COR-L47 (cell line): ENCODE measurements around the gene WDR38.
A peak's percentile ranks its signal among the peaks of the same experiment; 100 is the strongest.
"Not testable (repeated sequence)": the region's sequence is repeated elsewhere in the genome, so short reads cannot be mapped to it uniquely, and the experiment has no call there.

ENCODE experiments used
- DNase-seq: peaks from one replicate; lab custom pipeline; 2025; lab: John Stamatoyannopoulos, UW

The WDR38 gene

DNA sequence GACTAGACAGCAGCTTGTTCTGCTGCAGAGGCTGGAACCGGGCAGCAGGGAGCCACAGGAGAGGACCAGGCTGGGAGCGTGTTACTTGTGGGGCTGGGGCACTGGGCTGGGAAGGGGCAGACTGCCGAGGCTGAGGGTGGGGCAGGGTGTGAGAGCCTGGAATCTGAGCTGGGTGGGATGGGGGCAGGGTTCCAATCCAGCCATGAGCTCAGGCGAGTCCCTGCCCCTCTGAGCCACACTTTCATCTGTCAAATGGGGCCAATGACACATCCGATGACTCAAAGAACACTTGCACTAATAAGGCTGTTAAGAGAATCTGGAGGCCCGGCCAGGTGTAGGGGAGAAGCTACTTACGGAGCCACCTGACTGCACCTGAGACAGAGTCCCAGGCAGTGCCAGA, 18.7 kb upstream of the WDR38 start:
- DNase-seq: no peak

DNA sequence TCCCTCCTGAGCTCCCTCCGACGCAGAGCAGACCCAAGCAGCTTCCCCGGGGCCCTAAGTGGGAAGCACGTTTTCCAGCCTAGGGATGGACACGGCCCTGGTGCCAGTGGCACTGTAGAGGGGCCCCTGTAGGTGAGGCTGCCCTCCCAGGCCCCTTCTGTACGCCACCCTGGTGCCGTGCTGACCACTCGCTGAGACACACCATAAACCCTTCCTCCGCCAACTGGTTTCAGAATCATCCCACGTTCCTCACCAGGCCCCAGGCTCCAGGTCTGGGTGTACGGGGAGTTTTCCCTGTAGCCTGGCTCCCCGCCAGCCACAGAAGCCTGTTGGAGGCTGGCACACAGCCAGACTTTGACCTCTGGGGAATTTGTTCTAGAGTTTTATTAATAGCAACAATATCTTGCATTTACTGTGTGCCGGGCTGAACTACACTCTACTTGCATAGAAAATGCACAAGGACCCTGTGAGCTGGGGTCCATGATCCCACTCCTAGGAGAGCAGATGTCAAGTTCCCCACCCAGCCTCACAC, 18.2 kb upstream of the WDR38 start:
- DNase-seq: peak; percentile 88

DNA sequence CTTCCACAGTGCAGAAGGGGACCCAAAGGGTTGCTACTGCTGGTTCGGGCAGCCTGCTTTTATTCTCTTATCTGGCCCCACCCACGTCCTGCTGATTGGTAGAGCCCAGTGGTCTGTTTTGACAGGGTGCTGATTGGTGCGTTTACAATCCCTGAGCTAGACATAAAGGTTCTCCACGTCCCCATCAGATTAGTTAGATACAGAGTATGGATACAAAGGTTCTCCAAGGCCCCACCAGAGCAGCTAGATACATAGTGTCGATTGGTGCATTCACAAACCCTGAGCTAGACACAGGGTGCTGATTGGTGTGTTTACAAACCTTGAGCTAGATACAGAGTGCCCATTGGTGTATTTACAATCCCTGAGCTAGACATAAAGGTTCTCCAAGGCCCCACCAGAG, 15.1 kb upstream of the WDR38 start:
- not testable (repeated sequence) for DNase-seq

DNA sequence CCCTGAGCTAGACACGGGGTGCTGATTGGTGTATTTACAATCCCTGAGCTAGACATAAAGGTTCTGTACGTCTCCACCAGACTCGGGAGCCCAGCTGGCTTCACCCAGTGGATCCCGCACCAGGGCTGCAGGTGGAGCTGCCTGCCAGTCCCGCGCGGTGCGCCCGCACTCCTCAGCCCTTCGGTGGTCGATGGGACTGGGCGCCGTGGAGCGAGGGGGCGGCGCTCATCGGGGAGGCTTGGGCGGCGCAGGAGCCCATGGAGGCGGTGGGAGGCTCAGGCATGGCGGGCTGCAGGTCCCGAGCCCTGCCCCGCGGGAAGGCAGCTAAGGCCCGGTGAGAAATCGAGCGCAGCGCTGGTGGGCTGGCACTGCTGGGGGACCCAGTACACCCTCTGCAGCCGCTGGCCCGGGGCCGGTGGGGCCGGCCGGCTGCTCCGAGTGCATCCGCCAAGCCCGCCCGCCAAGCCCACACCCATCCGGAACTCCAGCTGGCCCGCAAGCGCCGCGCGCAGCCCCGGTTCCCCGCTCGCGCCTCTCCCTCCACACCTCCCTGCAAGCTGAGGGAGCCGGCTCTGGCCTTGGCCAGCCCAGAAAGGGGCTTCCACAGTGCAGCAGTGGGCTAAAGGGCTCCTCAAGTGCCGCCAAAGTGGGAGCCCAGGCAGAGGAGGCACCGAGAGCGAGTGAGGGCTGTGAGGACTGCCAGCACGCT, 14.5 kb upstream of the WDR38 start:
- DNase-seq: not testable (repeated sequence)

DNA sequence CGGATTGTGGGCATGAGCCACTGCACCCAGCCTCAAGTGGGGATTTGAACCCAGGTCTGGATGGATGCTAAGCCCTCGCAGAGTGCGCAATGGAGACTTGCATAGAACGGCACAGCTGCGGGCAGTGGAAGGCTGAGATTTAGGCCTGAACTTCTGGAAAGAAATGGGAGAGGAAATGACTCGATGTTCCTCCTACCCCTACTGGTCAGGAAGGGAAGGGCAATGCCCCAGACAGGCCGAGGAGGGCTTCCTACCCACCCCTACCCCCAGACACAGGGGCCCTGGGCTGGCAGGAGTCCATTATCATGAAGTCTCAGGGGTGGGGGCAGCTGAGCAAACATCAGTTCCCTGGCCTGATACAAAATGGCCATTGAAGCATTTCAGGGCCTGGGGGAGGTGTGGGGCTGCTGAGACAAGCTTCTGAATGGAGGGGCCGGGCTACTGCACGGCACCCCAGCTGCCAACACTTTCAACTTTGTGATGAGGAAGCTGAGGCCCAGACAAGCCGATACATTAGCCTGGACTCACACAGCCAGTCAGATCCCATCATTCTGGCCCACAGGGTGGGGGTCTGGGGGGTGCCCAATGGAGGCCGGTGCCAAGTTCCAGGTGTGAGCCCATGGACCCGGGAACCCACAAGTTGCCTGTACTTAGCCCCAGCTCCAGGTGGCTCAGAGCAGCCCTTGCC, 13.5 kb upstream of the WDR38 start:
- peak; percentile 72 for DNase-seq

DNA sequence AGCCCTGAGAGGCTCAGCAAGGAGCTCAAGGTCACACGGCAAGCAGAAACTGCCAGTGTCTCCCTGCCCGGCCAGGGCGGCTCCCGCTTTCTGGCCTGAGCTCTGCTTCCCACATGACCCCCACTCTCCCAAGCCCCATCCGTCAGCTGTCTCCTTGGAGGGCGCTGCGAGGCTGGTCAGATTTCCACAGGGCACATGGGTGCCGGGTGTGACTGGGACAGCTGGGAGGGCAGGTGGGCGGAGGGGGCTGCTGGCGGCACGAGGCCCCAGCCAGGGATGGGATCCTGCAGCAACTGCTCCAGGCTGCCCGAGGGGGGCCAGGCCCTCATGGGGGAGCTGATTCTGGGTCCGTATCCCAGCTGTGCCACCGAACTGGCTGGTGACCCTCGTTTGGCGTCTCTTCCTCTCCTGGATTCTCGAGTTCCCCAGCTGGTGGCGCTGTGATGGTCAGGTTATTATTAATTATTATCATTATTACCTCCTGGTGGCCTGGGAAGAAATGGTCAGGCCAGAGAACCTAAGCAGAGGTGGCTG, 12.9 kb upstream of the WDR38 start:
- no peak for DNase-seq

DNA sequence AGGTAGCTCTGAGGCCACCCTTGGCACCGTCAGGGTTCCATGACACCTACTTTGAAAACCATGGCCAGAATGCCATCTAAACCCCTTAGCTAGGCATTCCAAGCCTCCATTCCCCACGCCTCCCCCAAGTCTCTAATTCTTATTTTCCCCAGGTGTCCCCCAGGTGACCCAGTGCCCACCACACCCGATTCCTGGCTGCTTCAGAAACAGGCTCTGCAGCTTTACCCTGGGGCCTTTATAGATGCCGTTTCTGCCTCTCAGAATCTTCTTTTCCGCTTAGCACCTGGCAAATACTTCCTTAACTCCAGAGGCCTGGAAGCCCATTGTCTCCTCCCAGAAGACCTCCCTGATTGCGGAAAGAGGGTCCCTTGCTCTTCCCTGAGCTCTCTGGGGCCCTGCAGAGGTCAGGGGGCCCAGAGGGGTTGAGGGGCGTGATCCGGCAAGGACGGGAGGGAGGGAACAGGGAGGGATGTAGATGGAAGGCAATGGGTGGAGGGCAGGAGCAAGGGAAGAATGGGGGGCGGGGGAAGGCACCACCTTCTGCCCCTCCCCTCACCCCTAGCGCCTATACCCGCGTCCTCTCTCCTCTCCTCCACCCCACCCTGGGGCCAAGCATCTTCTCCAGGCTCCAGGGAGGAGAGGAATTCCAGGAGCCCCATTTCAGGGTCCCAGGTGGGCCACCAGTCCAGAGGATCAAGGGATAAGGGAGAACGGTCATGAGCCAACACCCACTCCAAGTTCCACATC, 12.0 kb upstream of the WDR38 start:
- DNase-seq: no peak

DNA sequence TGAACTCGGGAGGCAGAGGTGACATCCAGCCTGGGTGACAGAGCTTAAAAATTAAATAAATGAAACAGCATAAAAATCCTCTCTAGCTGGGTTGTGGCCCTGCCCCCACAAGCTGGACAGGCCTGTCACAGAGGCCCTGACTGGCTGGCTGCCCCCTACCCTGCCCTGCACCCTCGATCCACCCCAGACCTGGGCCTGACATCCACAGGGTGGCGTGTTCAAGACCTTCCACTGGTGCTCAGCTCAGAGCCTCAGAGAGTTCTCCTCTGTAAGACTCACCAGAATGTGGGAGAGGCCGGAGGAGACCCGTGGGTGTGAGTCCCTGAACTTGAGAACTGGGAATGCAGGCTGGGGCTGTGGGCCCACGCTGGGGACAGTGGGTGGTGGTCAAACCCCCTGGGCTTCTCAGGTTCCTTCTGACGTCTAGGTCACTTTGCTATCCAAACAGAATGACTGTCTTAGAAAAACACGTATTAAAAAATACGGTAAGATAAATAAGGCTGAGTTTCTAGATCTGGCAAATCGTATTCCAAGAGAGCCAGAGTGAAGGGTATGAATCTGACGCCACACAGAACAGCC, 9.7 kb upstream of the WDR38 start:
- DNase-seq: no peak

DNA sequence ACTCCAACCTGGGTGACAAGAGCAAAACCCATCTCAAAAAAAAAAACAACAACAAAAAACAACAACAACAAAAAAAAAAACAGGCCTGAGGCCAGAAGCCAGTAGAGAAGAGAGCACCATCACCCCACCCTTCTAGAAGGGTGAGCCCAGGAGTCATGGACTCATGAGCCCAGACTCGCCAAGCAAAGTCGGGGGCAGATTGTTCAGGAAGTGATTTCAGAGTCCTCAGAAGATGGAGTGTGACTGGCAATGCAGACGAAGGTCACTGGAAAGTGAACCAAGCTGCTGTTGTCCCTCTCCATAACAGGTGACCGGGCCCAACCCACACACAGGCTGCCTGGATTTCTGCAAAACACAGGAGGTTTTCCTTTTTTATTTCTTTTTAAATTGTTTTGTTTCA, 9.0 kb upstream of the WDR38 start:
- no peak for DNase-seq

DNA sequence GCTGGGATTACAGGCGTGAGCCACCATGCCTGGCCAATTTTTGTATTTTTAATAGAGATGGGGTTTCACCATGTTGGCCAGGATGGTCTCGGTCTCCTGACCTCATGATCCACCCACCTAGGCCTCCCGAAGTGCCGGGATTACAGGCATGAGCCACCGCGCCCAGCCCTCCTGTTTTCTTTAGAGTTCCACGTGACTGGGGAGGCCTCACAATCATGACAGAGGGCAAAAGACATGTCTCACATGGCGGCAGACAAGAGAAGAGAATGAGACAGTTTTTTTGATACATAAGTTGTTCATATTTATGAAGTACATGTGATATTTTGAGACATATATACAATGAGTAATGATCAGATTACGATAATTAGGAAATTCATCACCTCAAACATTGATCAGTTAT, 6.8 kb upstream of the WDR38 start:
- not testable (repeated sequence) for DNase-seq

DNA sequence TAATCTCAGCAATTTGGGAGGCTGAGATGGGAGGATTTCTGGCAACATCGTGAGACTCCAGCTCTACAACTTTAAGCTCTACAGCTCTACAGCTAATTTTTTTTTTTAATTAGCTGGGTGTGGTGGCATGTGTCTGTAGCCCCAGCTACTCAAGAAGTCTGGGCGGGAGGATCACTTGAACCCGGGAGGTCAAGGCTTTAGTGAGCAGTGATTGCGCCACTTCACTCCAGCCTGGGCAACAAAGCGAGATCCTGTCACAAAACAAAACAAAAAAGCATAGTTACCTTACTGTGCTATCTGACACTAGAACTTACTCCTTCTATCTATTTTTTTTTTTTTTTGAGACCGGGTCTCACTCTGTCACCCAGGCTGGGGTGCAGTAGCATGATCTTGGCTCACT, 6.3 kb upstream of the WDR38 start:
- DNase-seq: no peak

DNA sequence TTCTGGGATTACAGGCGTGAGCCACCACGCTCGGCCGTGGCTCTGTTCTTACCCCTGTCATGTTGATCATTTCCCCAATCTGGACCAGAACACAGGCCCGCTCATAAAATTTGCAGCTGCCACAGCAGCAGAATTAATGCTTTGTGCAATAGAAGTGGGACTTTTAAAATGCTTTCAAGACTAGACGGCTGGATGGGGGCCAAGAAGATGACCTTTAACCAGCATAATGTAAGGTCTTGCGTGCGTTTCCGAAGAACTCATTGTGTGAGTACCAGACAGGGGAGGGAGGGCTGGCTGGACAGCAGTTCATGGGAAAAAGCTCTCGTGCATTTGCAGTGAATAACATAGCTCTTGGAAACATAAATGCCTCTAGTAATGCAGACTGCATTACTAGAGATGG, 3.5 kb upstream of the WDR38 start:
- no peak for DNase-seq

DNA sequence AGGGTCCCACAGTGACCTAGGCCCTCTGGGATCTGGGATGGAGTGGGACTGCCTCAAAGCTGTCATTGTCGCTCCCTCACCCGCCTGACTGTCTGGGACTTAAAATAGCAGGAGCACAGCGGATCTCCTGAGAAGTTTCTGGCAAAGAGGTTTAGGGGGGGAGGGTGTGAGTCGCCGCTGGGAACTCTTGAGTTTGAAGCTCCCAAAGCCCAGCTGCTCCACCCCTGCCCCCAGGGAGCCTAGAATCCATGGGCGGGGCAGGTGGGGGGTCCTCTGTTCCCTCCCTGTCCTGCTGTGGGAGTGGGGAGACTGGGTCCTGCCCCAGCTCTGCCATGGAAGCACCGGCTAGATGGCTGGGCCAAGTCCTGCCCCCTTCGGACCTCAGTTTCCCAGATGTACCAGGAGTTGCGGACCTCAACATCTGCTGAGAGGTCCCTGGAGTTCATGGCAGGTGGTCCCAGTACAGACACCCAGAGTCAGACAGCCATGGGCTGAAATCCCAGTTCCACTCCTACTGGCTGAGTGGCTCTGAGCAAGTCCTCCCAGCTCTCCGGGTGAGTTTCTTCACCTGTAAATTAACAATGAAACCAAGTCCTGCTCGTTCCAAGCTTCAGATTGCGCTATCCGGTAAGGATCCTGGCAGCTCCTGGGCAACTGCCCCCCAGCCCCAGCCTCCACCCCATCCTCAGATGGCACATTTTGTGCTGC, 985 bp upstream of the WDR38 start:
- DNase-seq: no peak

DNA sequence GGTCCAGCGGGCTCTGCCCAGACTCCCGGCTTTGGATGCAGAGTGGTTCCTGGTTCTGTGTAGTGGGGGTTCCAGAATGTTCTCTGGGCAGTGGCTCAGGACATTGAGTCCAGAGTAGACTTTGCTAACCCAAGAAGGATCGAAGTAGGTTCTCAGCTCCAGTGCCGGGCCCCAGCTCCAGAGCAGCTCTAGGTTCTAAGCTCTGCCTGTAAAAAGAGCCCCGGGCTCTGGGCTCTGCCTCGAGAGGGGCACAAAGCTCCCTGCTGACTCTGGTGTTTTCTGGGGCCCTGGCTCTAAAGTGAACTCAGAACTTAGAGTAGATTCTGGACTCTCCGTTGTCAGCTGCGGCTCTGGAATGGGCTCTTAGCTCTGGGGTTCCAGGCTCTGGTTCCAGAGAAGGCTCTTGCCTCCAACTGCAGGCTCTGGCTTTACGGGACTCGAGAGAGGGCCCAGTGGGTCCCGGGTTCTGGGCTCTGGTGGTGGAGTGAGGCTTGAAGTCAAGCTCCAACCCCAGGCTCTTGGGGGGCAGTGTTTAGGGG, 414 bp downstream of the WDR38 start:
- DNase-seq: no peak

DNA sequence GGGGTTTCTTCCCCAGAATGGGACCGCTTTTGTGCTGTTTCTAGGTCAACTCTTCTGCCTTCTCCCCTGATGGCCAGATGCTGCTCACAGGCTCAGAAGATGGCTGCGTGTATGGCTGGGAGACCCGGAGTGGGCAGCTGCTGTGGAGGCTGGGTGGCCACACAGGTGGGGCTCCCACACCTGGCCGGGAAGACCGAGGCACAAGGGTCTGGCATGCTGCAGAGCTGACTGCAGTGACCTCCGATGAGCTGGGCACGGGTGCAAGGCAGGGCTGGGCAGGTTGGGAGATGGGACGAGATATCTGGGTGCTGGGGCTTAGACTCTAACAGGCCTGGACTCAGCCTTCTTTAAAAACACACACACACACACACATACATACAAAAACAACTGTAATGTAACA, 901 bp downstream of the WDR38 start:
- no peak for DNase-seq

DNA sequence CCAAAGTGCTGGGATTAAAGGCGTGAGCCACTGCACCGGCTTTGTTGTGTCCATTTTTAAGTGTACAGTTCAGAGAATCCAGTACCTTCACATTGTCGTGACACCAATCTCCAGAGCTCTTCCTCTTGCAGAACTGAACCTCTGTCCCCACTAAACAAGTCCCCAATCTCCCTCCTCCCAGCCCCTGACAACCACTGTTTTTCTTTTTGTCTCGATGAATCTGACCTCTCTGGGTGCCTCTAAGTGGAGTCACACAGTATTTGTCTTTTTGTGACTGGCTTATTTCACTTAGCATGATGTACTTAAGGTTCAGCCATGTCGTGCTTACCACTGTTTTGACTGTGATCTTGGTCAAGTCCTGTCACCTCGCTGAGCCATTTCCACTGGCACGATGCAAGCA, 1.6 kb downstream of the WDR38 start:
- no peak for DNase-seq

DNA sequence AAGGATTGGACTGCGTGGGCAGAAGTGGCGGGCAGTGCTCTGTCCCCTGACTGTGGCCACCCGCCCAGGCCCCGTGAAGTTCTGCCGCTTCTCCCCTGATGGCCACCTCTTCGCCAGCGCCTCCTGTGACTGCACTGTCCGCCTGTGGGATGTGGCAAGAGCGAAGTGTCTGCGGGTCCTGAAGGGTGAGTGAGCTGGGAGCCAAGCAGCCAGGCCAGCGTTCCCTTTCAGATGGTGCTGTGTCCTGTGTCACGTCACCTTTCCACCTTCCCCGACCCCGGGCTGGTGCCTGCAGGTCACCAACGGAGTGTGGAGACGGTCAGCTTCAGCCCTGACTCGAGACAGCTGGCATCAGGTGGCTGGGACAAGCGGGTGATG, 2.3 kb downstream of the WDR38 start:
- DNase-seq: no peak

DNA sequence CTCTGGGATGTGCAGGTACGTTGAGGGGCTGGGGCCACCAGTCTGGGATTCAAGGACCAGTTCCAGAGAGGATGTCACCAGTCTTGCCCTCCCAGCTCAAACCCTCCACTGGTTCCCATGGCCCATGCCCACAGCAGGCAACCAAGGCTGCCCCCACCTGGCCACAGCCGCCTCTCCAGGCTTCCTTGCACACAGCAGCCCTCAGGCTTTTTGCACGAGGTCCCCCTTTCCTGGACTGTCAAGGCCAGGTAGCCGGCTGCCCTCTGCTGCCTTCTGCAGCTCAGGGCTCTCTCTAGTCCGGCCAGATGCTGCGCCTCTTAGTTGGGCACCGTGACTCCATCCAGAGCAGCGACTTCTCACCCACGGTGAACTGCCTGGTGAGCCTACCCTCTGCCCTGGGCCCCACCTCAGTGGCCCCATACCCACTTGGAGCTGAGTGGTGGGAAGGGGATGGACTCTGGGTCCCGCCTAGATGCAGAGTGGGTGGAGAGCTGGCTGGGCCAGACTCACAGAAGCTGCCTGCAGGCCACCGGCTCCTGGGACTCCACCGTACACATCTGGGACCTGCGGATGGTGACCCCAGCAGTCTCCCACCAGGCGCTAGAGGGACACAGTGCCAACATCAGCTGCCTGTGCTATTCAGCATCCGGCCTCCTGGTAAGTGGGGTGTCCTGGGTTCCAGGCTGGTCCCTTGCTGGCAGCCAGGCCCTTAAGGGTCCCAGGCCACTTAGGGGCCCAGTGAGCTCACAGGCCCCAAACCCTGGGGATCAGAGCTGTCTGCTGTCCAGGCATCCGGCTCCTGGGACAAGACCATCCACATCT, 2.9 kb downstream of the WDR38 start:
- no peak for DNase-seq

DNA sequence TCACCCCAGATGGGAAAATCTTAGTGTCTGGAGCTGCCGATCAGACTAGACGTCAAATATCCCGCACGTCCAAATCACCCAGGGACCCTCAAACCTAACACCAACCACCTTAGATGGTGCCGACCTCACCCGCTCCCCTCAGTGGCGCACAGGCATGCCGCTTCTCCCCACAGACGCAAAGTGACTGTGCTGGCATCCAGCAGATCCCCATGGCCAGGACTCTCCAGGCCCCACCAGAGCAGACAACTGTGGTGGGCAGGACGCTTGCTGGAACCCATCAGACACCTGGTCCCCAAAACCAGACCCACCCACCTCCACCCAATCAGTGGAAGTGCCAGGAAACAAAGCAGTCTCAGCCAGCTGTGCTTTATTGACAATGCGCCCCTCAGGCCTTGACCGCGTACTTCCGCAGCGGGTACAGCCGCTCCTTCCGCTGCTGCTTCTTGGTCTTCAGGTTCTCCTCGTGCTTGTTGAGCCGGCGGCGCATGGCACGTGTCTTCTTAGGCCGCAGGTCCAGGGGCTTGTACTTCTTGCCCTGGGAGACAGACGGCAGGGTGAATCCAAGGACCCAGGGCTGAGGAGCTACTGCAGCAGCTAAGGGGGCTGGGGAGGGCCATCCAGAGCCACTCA, 4.4 kb downstream of the WDR38 start:
- DNase-seq: no peak
